ENCODE measurements around the gene TFAP2A. TPM values are rescaled to one million over a fixed set of nuclear protein-coding genes. Genes with fewer than 3 reads are reported as not detected.

The TFAP2A gene
- total RNA-seq, 1 experiment from 2014 or later = 24.3 TPM

DNA sequence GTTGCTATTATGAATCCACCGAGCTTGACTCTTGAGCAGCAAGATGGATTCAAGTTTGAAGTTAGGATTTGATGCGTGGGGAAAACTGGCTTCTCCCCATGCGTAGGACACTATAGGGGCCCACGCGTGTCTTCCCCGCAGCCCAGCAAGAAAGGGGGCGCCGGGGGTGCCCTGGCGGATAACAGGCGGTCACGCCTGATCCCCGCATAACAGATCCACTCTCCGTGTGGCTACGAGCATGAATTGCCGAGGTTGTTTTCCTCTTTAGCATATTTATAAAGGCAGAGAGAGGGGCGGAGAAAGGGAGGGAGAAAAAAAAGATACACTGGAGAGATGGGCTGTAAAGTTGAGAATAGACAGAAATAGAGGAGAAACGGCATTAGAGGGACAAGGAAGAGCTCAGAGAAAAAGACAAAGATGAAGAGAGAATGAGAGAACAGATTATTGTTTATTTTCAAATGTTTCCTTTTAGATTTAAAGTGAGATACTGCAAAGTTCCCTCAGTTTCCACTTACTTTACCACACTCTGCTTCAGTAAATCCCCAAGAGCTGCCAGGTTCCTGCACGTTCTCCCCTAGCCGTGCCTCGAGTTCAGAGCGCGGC is 32.0 kb downstream of the TFAP2A start (continued):
- TF ChIP-seq EZH2phosphoT487 (IDR thresholded peaks at IDR 0.05; ENCODE audit: borderline replicate concordance) (no peak), CEBPB (IDR thresholded peaks at IDR 0.05; ENCODE audit: low read depth) (no peak), EGR1 (IDR thresholded peaks at IDR 0.05; ENCODE audit: low read depth) (no peak), MAX (IDR thresholded peaks at IDR 0.05) (no peak), ELF1 (IDR thresholded peaks at IDR 0.05; ENCODE audit: borderline replicate concordance, low read depth) (no peak), REST (IDR thresholded peaks at IDR 0.05; ENCODE audit: low read depth) (no peak), POLR2AphosphoS5 (IDR thresholded peaks at IDR 0.05; ENCODE audit: low read depth, low read length) (no peak)

DNA sequence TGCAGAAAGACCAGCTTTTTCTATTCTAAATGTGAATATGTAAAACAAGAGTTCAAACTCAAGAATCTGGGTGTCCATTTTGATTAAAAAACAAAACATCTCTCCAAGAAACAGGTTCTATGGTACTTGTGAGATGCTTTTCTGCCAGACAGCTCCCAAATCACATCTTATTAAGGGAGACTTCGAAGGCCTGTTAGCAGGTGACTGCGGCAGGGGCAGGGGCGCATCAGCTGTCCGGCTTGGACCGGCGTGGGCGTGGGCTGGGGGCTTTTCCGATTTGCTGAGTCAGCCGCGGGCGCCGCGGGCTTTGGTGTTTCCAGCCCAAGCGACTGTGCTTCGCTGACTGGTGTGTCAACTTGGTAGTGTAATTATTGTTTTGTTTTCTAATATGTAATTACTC is 32.6 kb downstream of the TFAP2A start:
- H3K4me3 ChIP-seq (replicated peaks in 1 of 2; ENCODE audit: low read depth in 1 of 2, low read length in 2 of 2) = no peak overlapping the region
- no peaks in the 10 kb centered on the region for H3K27me3 ChIP-seq (ENCODE audit: insufficient read depth, low read length)
- intact Hi-C loops (cut with micrococcal nuclease) = no loop called here
- H3K9me2 ChIP-seq (ENCODE audit: insufficient read depth) = no peaks in the 10 kb centered on the region
- no peak for DNase-seq (ENCODE audit: low read depth, low spot score)
- no peak overlapping the region for H3K9ac ChIP-seq (ENCODE audit: low read length)
- TF ChIP-seq POLR2A (IDR thresholded peaks at IDR 0.05; ENCODE audit: borderline replicate concordance, extremely low read depth, insufficient read depth, insufficient read length) = no peak
- TF ChIP-seq REST (IDR thresholded peaks at IDR 0.05; ENCODE audit: low read depth) = no peak
- TF ChIP-seq JUND (IDR thresholded peaks at IDR 0.05) = no peak
- TF ChIP-seq SIN3A (IDR thresholded peaks at IDR 0.05; ENCODE audit: low read depth) = no peak
- no peak for TF ChIP-seq ZFX (IDR thresholded peaks at IDR 0.05)
- TF ChIP-seq POLR2AphosphoS5 (IDR thresholded peaks at IDR 0.05; ENCODE audit: low read depth, low read length) = no peak
- TF ChIP-seq TCF7L2 (IDR thresholded peaks at IDR 0.05; ENCODE audit: borderline replicate concordance, extremely low read depth, insufficient read depth, insufficient read length) = no peak
- no peak for TF ChIP-seq SRF (IDR thresholded peaks at IDR 0.05; ENCODE audit: low read depth)
- TF ChIP-seq, protein P1, sequence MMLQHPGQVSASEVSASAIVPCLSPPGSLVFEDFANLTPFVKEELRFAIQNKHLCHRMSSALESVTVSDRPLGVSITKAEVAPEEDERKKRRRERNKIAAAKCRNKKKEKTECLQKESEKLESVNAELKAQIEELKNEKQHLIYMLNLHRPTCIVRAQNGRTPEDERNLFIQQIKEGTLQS (IDR thresholded peaks at IDR 0.05) = no peak
- peaks cover 7 to 15% of the 10 kb centered on the region in 2 experiments; a peak in 3 of 4 replicates for H3K4me1 ChIP-seq (ENCODE audit: control insufficient read depth in 1 of 2, insufficient read depth in 2 of 2, low read length in 2 of 2)
- H3K36me3 ChIP-seq (ENCODE audit: control insufficient read depth in 1 of 2, insufficient read depth in 2 of 2, low read length in 2 of 2) = no peaks in the 10 kb centered on the region
- H4K20me1 ChIP-seq (ENCODE audit: insufficient read depth) = no peaks in the 10 kb centered on the region
- H3K4me2 ChIP-seq (ENCODE audit: low read length) = no peak overlapping the region
- no peak for ATAC-seq
- no peak overlapping the region for H3K27ac ChIP-seq (ENCODE audit: low read depth, low read length)
- ChIA-PET RAD21 (ENCODE audit: low non-redundant PET in 1 of 2, low total read pairs in 2 of 2, uncharacterized antibody in 2 of 2, unreplicated experiment in 2 of 2) (no interaction called here), CTCF (no interaction called here), POLR2A (no interaction called here)
- no peak overlapping the region for H2AFZ ChIP-seq (ENCODE audit: low read depth, low read length, poor library complexity, severe bottlenecking)
- H3K79me2 ChIP-seq (ENCODE audit: insufficient read depth, low read length) = no peaks in the 10 kb centered on the region
- no peaks in the 10 kb centered on the region for H3K9me3 ChIP-seq (ENCODE audit: control insufficient read depth in 1 of 2, insufficient read depth in 1 of 2, low read depth in 1 of 2, low read length in 2 of 2)
- no TSS peak for BruUV-seq (replicated peaks)
